Suprapubic skin (tissue), 4 donors: ENCODE measurements around the gene CTSV.
"Not testable (repeated sequence)": the region's sequence is repeated elsewhere in the genome, so short reads cannot be mapped to it uniquely, and the experiment has no call there.

Experiments
- EP300 ChIP-seq: sonication (generic); formaldehyde crosslinking; IDR thresholded peaks from one replicate; pipeline ENCODE4 v1.6.1; 2017; ENCODE audit warnings: antibody characterized with exemption
- POLR2AphosphoS5 ChIP-seq, 3 donors: sonication (generic); formaldehyde crosslinking; IDR thresholded peaks; one replicate each; pipeline ENCODE4 v1.6.1; 2017; ENCODE audit warnings: antibody characterized with exemption in 3 of 3
- TF ChIP-seq, protein P1 (sequence below), 2 donors: fragments of 200-600 bp in 1 of 2; fragments of 450-650 bp in 1 of 2; sonication (generic) in 1 of 2; IDR thresholded peaks; one replicate each; pipeline ENCODE4 v1.5.1; 2016 to 2019; ENCODE audit warnings: antibody characterized with exemption in 2 of 2, mild to moderate bottlenecking in 1 of 2, moderate library complexity in 1 of 2

DNA sequence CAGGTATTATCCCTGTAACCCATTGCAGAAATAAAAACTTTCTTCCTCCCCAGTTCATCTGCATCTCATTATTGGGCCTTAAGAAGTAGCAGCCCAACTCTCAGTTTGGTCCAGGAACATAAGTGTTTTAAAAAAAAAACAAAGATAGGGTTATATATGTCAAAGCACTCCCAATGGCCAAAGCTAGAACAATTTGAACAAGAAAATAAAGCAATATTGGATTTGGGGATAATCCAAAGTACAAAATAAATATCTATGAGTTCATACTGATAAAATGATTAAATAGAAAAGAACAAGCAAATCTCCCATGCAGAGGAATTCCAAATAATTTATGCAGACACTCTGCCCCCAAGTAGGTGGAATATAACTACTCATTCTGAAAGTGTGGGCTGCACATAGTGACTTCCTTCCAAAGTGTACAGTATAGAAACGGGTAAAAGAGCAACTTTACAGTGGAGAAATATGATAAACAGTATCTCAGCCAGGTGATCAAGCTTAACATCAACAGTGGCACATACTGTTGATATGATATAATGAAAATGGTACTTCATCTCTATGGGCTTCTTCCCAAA is 49.1 kb downstream of the CTSV start:
- TF ChIP-seq, protein P1, sequence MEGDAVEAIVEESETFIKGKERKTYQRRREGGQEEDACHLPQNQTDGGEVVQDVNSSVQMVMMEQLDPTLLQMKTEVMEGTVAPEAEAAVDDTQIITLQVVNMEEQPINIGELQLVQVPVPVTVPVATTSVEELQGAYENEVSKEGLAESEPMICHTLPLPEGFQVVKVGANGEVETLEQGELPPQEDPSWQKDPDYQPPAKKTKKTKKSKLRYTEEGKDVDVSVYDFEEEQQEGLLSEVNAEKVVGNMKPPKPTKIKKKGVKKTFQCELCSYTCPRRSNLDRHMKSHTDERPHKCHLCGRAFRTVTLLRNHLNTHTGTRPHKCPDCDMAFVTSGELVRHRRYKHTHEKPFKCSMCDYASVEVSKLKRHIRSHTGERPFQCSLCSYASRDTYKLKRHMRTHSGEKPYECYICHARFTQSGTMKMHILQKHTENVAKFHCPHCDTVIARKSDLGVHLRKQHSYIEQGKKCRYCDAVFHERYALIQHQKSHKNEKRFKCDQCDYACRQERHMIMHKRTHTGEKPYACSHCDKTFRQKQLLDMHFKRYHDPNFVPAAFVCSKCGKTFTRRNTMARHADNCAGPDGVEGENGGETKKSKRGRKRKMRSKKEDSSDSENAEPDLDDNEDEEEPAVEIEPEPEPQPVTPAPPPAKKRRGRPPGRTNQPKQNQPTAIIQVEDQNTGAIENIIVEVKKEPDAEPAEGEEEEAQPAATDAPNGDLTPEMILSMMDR (IDR thresholded peaks at IDR 0.05), result not testable (repeated sequence)
- not testable (repeated sequence) for TF ChIP-seq EP300; POLR2AphosphoS5 (IDR thresholded peaks at IDR 0.05)
